ENCODE measurements around the gene FPR1. TPM values are rescaled to one million over a fixed set of nuclear protein-coding genes. Genes with fewer than 3 reads are reported as not detected.
"Not testable (repeated sequence)": the region's sequence is repeated elsewhere in the genome, so short reads cannot be mapped to it uniquely, and the experiment has no call there.

The FPR1 gene
- polyA plus RNA-seq, 1 experiment, result not detected

DNA sequence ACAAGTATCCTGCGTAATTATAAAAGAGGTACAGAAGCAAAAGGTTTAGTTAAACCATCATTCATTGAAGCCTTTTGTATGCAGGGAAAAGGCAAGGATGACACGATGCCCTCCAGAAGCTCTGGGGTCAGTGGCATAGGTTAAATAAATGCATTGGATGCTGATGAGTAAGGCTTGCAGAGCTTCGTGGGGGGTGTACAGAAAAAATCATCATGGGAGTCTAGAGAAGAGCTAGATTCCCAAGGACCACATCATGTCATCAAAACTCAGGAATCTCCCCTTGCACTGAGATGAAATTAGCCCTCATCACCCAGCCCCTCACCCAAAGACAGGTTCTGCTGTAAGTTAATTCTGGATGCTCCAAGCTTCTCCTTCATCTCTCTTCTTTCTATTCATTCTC lies 8.3 kb downstream of the FPR1 start:
- no peak overlapping the region for H3K4me3 ChIP-seq (ENCODE audit: low read depth, low read length)
- no peak for TF ChIP-seq CTCF (IDR thresholded peaks at IDR 0.05; ENCODE audit: insufficient read depth, low read depth, low read length)
- H3K27me3 ChIP-seq (ENCODE audit: control insufficient read depth, insufficient read depth, low read length), result no peaks in the 10 kb centered on the region
- no peaks in the 10 kb centered on the region for H3K36me3 ChIP-seq (ENCODE audit: control insufficient read depth, insufficient read depth, low read length)
- no peak for DNase-seq (ENCODE audit: low read depth)
- POLR2A ChIA-PET, result no interaction called here
- CTCF ChIA-PET, result no interaction called here

DNA sequence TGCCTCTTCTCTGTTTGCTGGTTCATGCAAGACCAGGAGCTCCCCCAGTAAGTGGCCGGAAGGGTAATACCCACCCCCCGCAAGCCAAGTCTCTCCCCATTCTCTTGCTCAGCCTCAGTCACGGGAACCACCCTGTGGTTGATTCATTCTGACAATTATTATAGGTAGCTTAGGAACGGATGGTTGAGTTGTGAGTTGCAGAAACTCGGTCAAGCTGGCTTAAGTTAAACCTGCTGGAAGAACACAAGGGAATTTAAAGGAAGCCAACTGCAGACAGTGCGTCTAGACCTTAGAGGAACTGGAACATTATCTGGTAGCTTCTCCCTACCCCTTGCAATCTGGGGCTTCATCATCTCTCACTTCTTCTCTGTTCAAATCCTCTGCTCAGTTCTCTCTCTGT lies 8.9 kb downstream of the FPR1 start:
- Histone ChIP-seq H3K36me3 (ENCODE audit: control insufficient read depth, insufficient read depth, low read length) (no peaks in the 10 kb centered on the region), H3K4me3 (ENCODE audit: low read depth, low read length) (no peak overlapping the region), H3K27me3 (ENCODE audit: control insufficient read depth, insufficient read depth, low read length) (no peaks in the 10 kb centered on the region)
- DNase-seq (ENCODE audit: low read depth), result no peak
- ChIA-PET POLR2A (no interaction called here), CTCF (interaction anchor here (2.3 kb wide), 1 partner anchor 35 kb away, joined by 5 read pairs; no protein-coding TSS in a partner anchor)
- TF ChIP-seq CTCF (IDR thresholded peaks at IDR 0.05; ENCODE audit: insufficient read depth, low read depth, low read length), result no peak

- no peak for TF ChIP-seq CTCF (IDR thresholded peaks at IDR 0.05; ENCODE audit: insufficient read depth, low read depth, low read length)
- CTCF ChIA-PET, result no interaction called here
- H3K36me3 ChIP-seq (ENCODE audit: control insufficient read depth, insufficient read depth, low read length), result no peaks in the 10 kb centered on the region
- no peak overlapping the region for H3K4me3 ChIP-seq (ENCODE audit: low read depth, low read length)
- POLR2A ChIA-PET, result no interaction called here
- DNase-seq (ENCODE audit: low read depth), result no peak
- no peaks in the 10 kb centered on the region for H3K27me3 ChIP-seq (ENCODE audit: control insufficient read depth, insufficient read depth, low read length)
These were observed 11.3 kb downstream of the FPR1 start for GRCh38 chr19:51740356-51740755.

DNA sequence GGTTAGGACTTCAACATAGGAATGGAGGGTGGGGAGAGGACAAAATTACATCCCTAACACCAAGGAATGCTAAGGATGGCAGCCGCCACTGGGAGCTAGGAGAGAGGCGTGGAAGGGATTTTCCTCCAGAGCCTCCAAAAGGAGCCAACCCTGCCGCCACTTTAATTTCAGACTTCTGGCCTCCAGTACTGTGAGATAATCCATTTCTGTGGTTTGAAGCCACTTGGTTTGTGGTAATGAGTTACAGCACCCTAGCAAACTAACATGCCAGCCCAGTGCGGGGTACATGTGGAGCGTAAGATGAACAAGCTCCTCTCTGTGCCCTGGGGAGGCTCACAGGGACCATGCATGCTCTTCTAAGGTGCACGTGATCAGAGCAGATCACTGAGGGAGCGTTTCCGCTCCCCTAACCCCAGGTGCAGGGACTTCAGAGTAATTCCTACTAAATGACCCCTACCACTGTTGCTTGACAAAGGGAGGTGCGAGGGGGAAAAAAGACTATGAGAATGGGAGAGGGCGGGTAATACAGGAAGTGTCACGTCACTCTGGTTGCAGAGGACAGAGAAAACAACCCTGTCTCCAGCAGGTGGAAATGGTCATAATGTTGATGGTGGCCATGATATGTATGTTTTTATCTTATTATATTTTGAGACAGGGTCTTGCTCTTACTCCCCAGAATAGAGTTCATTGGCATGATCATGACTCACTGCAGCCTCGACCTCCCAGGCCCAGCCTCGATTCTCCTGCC lies 12.0 kb downstream of the FPR1 start:
- ChIA-PET CTCF (interaction anchor here (0.6 kb wide), 1 partner anchor 266 kb away, joined by 3 read pairs; no protein-coding TSS in a partner anchor), POLR2A (no interaction called here)
- Histone ChIP-seq H3K36me3 (ENCODE audit: control insufficient read depth, insufficient read depth, low read length) (no peaks in the 10 kb centered on the region), H3K4me3 (ENCODE audit: low read depth, low read length) (no peak overlapping the region), H3K27me3 (ENCODE audit: control insufficient read depth, insufficient read depth, low read length) (no peaks in the 10 kb centered on the region)
- DNase-seq (ENCODE audit: low read depth), result no peak
- no peak for TF ChIP-seq CTCF (IDR thresholded peaks at IDR 0.05; ENCODE audit: insufficient read depth, low read depth, low read length)

DNA sequence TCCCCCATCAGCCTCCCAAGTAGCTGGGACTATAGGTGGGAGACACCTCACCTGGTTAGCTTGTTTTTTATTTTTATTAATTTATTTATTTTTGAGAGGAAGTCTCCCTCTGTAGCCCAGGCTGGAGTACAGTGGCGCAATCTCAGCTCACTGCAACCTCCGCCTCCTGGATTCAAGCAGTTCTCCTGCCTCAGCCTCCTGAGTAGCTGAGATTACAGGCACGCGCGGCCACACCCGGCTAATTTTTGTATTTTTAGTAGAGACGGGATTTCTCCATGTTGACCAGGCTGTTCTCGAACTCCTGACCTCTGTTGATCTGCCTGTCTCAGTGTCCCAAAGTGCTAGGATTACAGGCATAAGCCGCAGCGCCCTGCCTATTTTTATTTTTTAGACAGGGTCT lies 13.2 kb downstream of the FPR1 start:
- H3K27me3 ChIP-seq (ENCODE audit: control insufficient read depth, insufficient read depth, low read length); H3K4me3 ChIP-seq (ENCODE audit: low read depth, low read length); POLR2A ChIA-PET; DNase-seq (ENCODE audit: low read depth); H3K36me3 ChIP-seq (ENCODE audit: control insufficient read depth, insufficient read depth, low read length): not testable (repeated sequence)
- CTCF ChIA-PET, result interaction anchor here (2.6 kb wide), 1 partner anchor 39 kb away, joined by 8 read pairs; no protein-coding TSS in a partner anchor

- ChIA-PET POLR2A (no interaction called here), CTCF (interaction anchor here (2.6 kb wide), 1 partner anchor 40 kb away, joined by 8 read pairs; no protein-coding TSS in a partner anchor)
- no peak overlapping the region for H3K4me3 ChIP-seq (ENCODE audit: low read depth, low read length)
- no peaks in the 10 kb centered on the region for H3K36me3 ChIP-seq (ENCODE audit: control insufficient read depth, insufficient read depth, low read length)
- H3K27me3 ChIP-seq (ENCODE audit: control insufficient read depth, insufficient read depth, low read length), result no peaks in the 10 kb centered on the region
- TF ChIP-seq CTCF (IDR thresholded peaks at IDR 0.05; ENCODE audit: insufficient read depth, low read depth, low read length), result no peak
- DNase-seq (ENCODE audit: low read depth), result no peak
These were observed 13.8 kb downstream of the FPR1 start for GRCh38 chr19:51737924-51738323.

All from BJ (cell line).